GM19043 (cell line): ENCODE data around the gene MAP2K5.

Experiments used
- ATAC-seq: cut with Tn5 transposase; IDR thresholded peaks from one replicate; pipeline ENCODE4 v1.9.1; 2021; ENCODE audit warnings: low read depth; ENCODE audit not compliant: unreplicated experiment

MAP2K5 gene

GRCh38 chr15:67542420-67543347 lies at the start of gene MAP2K5:
Gene MAP2K5, plus strand, starts transcription at chr15:67542703. Its CDS starts 633 bp downstream, at chr15:67543336.
- ATAC-seq: no peak

- ATAC-seq: no peak
Measured at GRCh38 chr15:67495585-67495984, 46.9 kb upstream of the MAP2K5 start.

DNA sequence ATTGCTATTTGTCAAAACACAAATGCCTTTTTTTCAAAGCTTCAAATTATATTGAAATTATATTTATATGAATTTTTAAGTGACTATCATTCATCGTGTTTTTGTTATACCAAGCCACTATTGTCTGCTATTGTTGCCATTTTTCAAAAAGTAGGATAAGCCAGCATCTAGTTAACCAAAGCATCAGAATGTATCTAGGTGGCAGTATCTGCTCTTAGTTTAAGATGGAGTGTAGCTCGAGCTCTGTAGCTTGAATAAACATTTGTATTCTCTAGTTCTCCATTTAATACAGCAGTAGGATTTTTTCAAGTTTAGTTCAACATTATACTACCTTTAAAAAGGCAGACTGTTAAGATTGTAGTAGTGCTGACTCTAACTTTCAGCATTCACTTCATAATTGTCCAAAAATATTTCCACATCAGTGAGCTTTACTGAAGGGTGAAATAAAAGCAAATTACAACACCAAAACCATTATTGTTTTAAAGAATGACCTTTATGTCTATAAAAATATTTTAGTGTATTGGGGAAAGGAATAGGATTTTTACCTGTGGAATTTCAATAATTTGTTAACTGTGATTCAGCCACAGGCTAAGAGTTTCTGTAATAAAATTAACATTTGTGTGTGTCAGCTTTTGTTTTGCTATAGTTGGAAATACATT lies 41.2 kb upstream of the MAP2K5 start:
- ATAC-seq: no peak

DNA sequence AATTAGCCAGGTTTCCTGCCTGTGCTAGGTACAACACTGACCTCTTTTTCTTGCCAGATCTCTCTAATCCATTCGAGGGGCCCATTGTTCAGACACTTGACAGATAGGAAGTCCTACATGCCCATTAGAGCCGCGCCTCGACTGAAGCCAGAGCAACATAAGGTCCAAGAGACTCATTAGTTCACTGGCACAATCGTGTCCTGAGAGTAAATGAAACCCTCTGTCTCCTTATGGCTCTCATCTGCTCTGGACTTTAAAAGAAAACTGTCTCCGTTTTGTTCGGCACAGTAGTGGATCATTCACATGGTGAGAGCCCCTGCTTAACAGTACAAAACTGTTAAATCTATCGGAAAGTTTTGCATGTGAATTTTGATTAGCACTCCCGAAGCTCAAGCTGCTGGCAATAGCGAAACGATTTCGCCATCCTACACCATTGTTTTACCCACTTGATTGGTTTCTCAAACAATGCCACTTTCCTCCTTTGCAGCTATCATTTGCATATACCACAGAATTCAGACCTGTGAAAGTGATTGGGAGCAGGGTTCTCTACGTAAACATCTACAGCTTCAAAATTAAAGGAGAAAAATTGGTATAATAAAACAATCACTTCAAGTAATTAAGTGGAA lies 40.6 kb upstream of the MAP2K5 start:
- no peak for ATAC-seq

DNA sequence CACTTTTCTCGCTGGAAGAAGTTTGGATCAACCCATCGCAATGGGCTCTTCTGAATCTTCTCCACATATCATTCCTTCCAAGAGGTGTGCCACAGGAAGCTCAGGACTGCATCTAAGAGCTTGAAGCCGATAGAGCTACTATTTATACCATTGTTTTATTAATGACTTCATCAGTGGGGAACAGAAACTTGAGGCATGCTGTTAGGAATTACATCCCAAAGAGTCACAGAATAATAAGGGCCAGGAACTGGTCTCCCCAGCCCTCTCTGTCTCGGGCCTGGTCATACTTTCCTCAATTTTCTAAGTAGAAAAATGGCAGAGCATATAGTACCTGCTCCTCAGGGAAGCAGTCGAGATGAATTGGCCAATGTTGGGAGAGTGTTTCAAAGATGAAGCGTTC lies 38.4 kb upstream of the MAP2K5 start:
- no peak for ATAC-seq

- ATAC-seq: no peak
Measured at GRCh38 chr15:67504796-67505195, 37.7 kb upstream of the MAP2K5 start.

- ATAC-seq: no peak
Measured at GRCh38 chr15:67505675-67506572, 36.6 kb upstream of the MAP2K5 start.

- no peak for ATAC-seq
Measured at GRCh38 chr15:67506775-67507747, 35.4 kb upstream of the MAP2K5 start.

DNA sequence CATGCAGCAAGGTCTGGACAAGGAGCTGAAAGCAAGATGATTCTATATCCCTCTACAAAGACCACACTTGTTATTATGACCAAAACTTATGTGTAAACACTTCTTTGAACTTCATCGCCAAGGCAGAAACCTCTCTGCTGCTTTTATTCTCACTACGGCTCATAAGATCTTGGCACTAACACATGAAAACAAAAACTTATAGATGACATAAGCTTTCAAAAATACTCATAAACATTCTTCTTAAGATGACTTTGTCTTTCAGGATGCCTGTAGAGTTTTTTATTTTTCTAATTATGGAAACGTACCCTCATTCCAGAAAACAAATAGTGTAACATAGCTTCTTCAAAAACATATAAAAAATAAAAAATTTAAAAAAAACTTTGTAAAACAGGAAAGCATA lies 34.1 kb upstream of the MAP2K5 start:
- ATAC-seq: no peak

DNA sequence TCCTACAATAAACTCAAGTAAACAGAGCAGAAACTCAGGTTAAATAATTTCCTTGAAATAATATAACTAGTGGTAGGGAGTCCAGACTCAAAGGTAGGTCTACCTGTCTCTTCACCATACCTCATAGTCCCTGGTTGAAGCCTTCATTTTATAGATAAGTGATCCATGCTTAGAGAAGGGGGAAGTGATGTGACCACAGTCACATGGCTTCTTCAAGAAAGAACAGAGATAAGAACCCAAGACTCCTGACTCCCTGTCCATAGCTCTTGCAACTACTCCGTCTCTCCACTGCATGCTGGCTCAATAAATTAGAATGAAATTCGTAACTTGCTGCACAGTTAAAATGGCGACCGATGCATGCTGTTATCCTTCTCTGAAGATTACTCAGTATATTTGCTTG lies 32.6 kb upstream of the MAP2K5 start:
- ATAC-seq: no peak

- ATAC-seq: no peak
Measured at GRCh38 chr15:67510597-67511190, 31.8 kb upstream of the MAP2K5 start.

DNA sequence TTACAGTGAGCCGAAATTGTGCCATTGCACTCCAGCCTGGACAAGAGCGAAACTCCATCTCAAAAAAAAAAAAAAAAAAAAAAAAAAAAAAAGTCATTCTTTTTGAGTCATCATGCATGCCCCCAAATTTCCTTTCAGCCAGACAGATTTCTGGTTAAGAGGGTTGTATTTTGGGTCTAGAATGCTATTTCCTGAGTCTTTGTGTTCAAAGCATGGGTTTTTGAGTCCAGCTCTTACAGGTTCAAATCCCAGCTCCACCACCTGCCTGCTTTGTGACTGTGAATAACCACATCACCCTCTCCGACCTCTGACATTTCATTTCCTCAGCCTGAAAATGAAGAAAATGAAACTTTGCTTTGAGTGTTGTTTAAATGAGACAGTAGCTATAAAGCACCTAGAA lies 30.9 kb upstream of the MAP2K5 start:
- no peak for ATAC-seq

GRCh38 chr15:67512140-67512539 lies 30.4 kb upstream of the MAP2K5 start:
- no peak for ATAC-seq

DNA sequence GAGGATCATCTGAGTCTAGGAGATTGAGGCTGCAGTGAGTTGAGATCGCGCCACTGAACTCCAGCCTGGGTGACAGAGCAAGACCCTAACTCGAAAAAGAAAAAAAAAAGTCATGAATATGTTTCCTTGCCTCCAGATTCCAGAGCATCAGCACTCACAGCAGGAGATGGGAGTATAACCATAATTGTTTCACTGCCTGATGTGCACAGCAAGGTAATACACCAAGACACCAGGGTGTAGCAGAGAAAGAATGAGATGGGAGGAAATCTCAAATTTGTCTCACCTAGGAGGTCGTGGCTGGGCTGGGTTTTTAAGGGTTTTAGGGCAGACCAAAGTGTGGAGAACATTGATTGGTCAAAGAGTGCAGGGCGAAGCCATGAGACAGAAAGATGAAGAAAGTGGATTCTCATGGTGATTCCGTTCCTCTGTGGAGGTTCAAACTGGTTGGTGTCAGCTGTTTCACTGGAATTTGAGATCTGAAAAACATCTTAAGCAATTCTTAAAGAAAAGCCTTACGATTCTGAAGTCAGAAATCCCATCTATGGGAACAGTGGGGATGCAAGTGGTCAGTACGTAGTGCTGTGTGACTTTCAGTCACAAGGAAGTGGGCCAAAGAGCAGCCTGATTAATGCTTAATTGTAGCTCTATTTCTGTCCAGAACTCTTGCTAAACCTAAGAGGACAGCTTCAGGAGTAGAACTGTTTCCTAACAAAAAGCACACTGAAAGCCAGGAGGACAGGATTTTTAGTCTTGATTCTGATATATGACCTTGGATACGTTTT lies 29.4 kb upstream of the MAP2K5 start:
- no peak for ATAC-seq

GRCh38 chr15:67515090-67515489 lies 27.4 kb upstream of the MAP2K5 start:
- no peak for ATAC-seq

- no peak for ATAC-seq
Measured at GRCh38 chr15:67515557-67515956, 26.9 kb upstream of the MAP2K5 start.

DNA sequence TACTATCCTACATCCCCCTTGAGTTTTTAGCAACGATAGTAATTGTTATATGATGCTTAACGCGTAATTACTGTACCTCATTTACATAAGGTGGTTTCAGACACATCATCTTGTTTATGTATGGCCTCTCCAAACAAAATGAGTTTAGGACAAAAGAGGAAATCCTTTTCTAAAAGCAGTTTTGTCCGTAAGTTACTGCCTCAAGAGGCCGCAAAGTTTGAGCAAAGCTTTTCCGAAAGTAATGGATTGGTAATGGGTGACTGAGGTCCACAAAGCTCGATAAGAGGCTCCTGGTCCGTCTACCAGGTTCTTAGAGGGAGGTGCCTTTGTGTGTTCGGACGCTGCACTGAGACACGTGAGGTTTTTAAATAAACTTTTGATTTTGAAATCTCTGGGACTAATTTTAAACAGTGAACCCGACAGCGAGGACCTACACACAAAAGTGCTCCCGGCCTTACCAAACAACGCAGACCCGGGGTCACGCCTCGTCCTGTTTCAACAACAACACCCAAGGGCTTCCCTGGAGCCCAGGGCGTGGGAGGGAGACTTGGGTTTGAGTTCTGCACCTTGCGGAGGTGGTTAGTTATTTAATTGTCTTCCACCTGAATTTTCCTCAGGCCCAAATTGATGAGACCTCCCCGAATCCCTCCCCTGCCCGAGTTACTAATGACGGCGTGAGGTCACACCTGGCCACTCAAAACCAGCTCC lies 22.0 kb upstream of the MAP2K5 start:
- ATAC-seq: no peak
